Naive thymus-derived CD4-positive, alpha-beta T cell (primary cell): ENCODE data around the gene NKAIN2. TPM values are rescaled to one million over a fixed set of nuclear protein-coding genes. Genes with fewer than 3 reads are reported as not detected.

ENCODE experiments used
- ATAC-seq: fragments of 150-1000 bp; cut with Tn5 transposase; 2 replicates; pipeline ENCODE4 v1.10.0; 2021; ENCODE audit warnings: mild to moderate bottlenecking, moderate library complexity
- CTCF ChIA-PET: fragments of 350-600 bp; sonication (Branson Sonifier 250); formaldehyde crosslinking; loops from one replicate; lab custom pipeline; 2021; ENCODE audit warnings: antibody characterized with exemption; lab: Charles Lee
- POLR2A ChIA-PET: fragments of 350-600 bp; sonication (Branson Sonifier 250); formaldehyde crosslinking; loops from one replicate; lab custom pipeline; 2021; ENCODE audit warnings: antibody characterized with exemption, inconsistent platforms; lab: Charles Lee
- DNase-seq, 9 donors: peaks; one replicate each; pipeline versions ENCODE4 v3.0.0 to v3.0.0-alpha.2; 2020 to 2022; ENCODE audit warnings: mixed read lengths in 1 of 9
- H3K27ac ChIP-seq: one replicate; pipeline ENCODE4 v1.7.0; 2013; ENCODE audit warnings: mild to moderate bottlenecking, low read depth, low read length, moderate library complexity
- H3K27me3 ChIP-seq, 2 donors: one replicate each; pipeline ENCODE4 v1.7.0; 2013; ENCODE audit warnings: low read length in 2 of 2, mild to moderate bottlenecking in 2 of 2, moderate library complexity in 2 of 2; ENCODE audit not compliant: control insufficient read depth in 2 of 2, insufficient read depth in 2 of 2
- H3K36me3 ChIP-seq, 3 experiments: 1 replicate in 2 of 3; 2 replicates in 1 of 3; pipeline ENCODE4 v1.7.0; 2013; ENCODE audit warnings: low read length in 3 of 3, mild to moderate bottlenecking in 3 of 3, moderate library complexity in 1 of 3; ENCODE audit not compliant: insufficient read depth in 3 of 3, control insufficient read depth in 2 of 3
- H3K4me1 ChIP-seq, 2 donors: one replicate each; pipeline ENCODE4 v1.7.0; 2013; ENCODE audit warnings: low read length in 2 of 2, mild to moderate bottlenecking in 2 of 2, moderate library complexity in 1 of 2; ENCODE audit not compliant: control insufficient read depth in 2 of 2, insufficient read depth in 2 of 2
- H3K4me3 ChIP-seq: 2 replicates; pipeline ENCODE4 v1.7.0; 2013; ENCODE audit warnings: mild to moderate bottlenecking, low read length
- H3K9me3 ChIP-seq, 3 experiments: 1 replicate in 2 of 3; 2 replicates in 1 of 3; pipeline ENCODE4 v1.7.0; 2013; ENCODE audit warnings: low read length in 3 of 3; ENCODE audit not compliant: control insufficient read depth in 2 of 3
- H3K27ac Mint-ChIP-seq, 9 donors: one replicate each; pipeline ENCODE4 v1.8.0; 2020 to 2022; ENCODE audit warnings: mixed read lengths in 9 of 9, mild to moderate bottlenecking in 8 of 9, moderate library complexity in 5 of 9, inconsistent platforms in 2 of 9
- H3K27me3 Mint-ChIP-seq, 5 donors: one replicate each; pipeline ENCODE4 v1.8.0; 2021 to 2022; ENCODE audit warnings: mixed read lengths in 5 of 5, mild to moderate bottlenecking in 1 of 5
- H3K36me3 Mint-ChIP-seq, 5 donors: one replicate each; pipeline ENCODE4 v1.8.0; 2020 to 2022; ENCODE audit warnings: mixed read lengths in 5 of 5, mild to moderate bottlenecking in 3 of 5, inconsistent platforms in 1 of 5
- H3K4me1 Mint-ChIP-seq, 7 donors: one replicate each; pipeline ENCODE4 v1.8.0; 2020 to 2022; ENCODE audit warnings: mixed read lengths in 7 of 7, mild to moderate bottlenecking in 3 of 7, inconsistent platforms in 1 of 7
- H3K4me3 Mint-ChIP-seq, 10 donors: one replicate each; pipeline ENCODE4 v1.8.0; 2020 to 2022; ENCODE audit warnings: mild to moderate bottlenecking in 10 of 10, mixed read lengths in 10 of 10, moderate library complexity in 6 of 10, inconsistent platforms in 2 of 10
- H3K9me3 Mint-ChIP-seq, 11 donors: one replicate each; pipeline ENCODE4 v1.8.0; 2020 to 2022; ENCODE audit warnings: mixed read lengths in 11 of 11, mild to moderate bottlenecking in 4 of 11, inconsistent platforms in 1 of 11, moderate library complexity in 1 of 11
- intact Hi-C, 2 donors: fragments of 100-400 bp; cut with micrococcal nuclease; formaldehyde crosslinking; loops; one replicate each; pipeline ENCODE4 v1.15.1; 2023
- polyA plus RNA-seq, 2 donors: library from polyadenylated mRNA; unstranded; fragments of 300-500 nt; fragmentation: Illumina TruSeq; gene quantifications; one replicate each; pipeline ENCODE4 v1.2.3, GENCODE V29; 2021
- total RNA-seq, 6 experiments: library from RNA in 5 of 6; stranded (reverse) in 5 of 6; gene quantifications; 1 replicate in 5 of 6; 2 replicates in 1 of 6; pipeline ENCODE4 v1.2.3 and lab custom pipeline; 2021 to 2026

Gene NKAIN2
- total and polyA plus RNA-seq, 7 experiments from 2014 or later = 0.21 to 2.9 TPM; not detected in 5

GRCh38 chr6:124203812-124204167 lies 400.1 kb downstream of the NKAIN2 start:
- H3K4me3 ChIP-seq = no peak overlapping the region
- intact Hi-C loops = no loop called here
- no peak for DNase-seq
- H3K4me1 ChIP-seq = no peaks in the 10 kb centered on the region
- Mint-ChIP-seq H3K36me3 (no peaks in the 10 kb centered on the region), H3K4me3 (no peak overlapping the region), H3K4me1 (no peaks in the 10 kb centered on the region), H3K27me3 (no peaks in the 10 kb centered on the region), H3K27ac (no peak overlapping the region), H3K9me3 (peaks cover 0 to 3% (median 0%) of the 10 kb centered on the region in 11 donors)
- no peak overlapping the region for H3K27ac ChIP-seq
- ATAC-seq = no peak
- no peaks in the 10 kb centered on the region for H3K36me3 ChIP-seq
- no peaks in the 10 kb centered on the region for H3K9me3 ChIP-seq
- H3K27me3 ChIP-seq = no peaks in the 10 kb centered on the region
- POLR2A ChIA-PET = no interaction called here
- CTCF ChIA-PET = no interaction called here

GRCh38 chr6:124205921-124206320 lies 402.3 kb downstream of the NKAIN2 start:
- no peaks in the 10 kb centered on the region for H3K36me3 ChIP-seq
- no peaks in the 10 kb centered on the region for H3K9me3 ChIP-seq
- Mint-ChIP-seq H3K9me3 (peaks cover 0 to 7% (median 0%) of the 10 kb centered on the region in 11 donors), H3K27me3 (no peaks in the 10 kb centered on the region), H3K27ac (no peak overlapping the region), H3K4me1 (no peaks in the 10 kb centered on the region), H3K36me3 (no peaks in the 10 kb centered on the region), H3K4me3 (no peak overlapping the region)
- intact Hi-C loops = no loop called here
- no peak overlapping the region for H3K4me3 ChIP-seq
- H3K27ac ChIP-seq = no peak overlapping the region
- CTCF ChIA-PET = no interaction called here
- ATAC-seq (no peak), DNase-seq (no peak)
- no peaks in the 10 kb centered on the region for H3K4me1 ChIP-seq
- POLR2A ChIA-PET = no interaction called here
- H3K27me3 ChIP-seq = no peaks in the 10 kb centered on the region

- Mint-ChIP-seq H3K9me3 (peaks cover 2 to 25% (median 7%) of the 10 kb centered on the region in 11 donors), H3K4me1 (peaks cover 0 to 2% (median 0%) of the 10 kb centered on the region in 7 donors), H3K27ac (no peak overlapping the region), H3K27me3 (no peaks in the 10 kb centered on the region), H3K36me3 (peaks cover 0 to 4% (median 0%) of the 10 kb centered on the region in 5 donors), H3K4me3 (no peak overlapping the region)
- Histone ChIP-seq H3K36me3 (no peaks in the 10 kb centered on the region), H3K27me3 (no peaks in the 10 kb centered on the region), H3K9me3 (no peaks in the 10 kb centered on the region), H3K27ac (no peak overlapping the region), H3K4me1 (no peaks in the 10 kb centered on the region), H3K4me3 (no peak overlapping the region)
- no peak for ATAC-seq
- ChIA-PET POLR2A (no interaction called here), CTCF (no interaction called here)
- intact Hi-C loops = no loop called here
- DNase-seq = no peak
These were observed 420.1 kb downstream of the NKAIN2 start for GRCh38 chr6:124223611-124224345.

- H3K27ac Mint-ChIP-seq = no peak overlapping the region
- peaks cover 0 to 32% (median 9%) of the 10 kb centered on the region in 11 donors for H3K9me3 Mint-ChIP-seq
- DNase-seq (no peak), ATAC-seq (no peak)
- H3K36me3 ChIP-seq = no peaks in the 10 kb centered on the region
- POLR2A ChIA-PET = no interaction called here
- CTCF ChIA-PET = no interaction called here
- no peaks in the 10 kb centered on the region for H3K27me3 Mint-ChIP-seq
- peaks cover 0 to 2% (median 0%) of the 10 kb centered on the region in 7 donors for H3K4me1 Mint-ChIP-seq
- no peaks in the 10 kb centered on the region for H3K4me1 ChIP-seq
- peaks cover 0 to 8% (median 0%) of the 10 kb centered on the region in 5 donors for H3K36me3 Mint-ChIP-seq
- H3K4me3 Mint-ChIP-seq = no peak overlapping the region
- no peak overlapping the region for H3K4me3 ChIP-seq
- intact Hi-C loops = no loop called here
- no peak overlapping the region for H3K27ac ChIP-seq
- H3K27me3 ChIP-seq = no peaks in the 10 kb centered on the region
- no peaks in the 10 kb centered on the region for H3K9me3 ChIP-seq
These were observed 422.7 kb downstream of the NKAIN2 start for GRCh38 chr6:124226396-124226795.

- Mint-ChIP-seq H3K4me3 (no peak overlapping the region), H3K36me3 (peaks cover 0 to 4% (median 0%) of the 10 kb centered on the region in 5 donors), H3K27ac (peak overlapping the region in 1 of 9 donors; percentile 60), H3K27me3 (peaks cover 0 to 3% (median 0%) of the 10 kb centered on the region in 5 donors), H3K9me3 (peaks cover 0 to 24% (median 7%) of the 10 kb centered on the region in 11 donors), H3K4me1 (no peaks in the 10 kb centered on the region)
- Histone ChIP-seq H3K4me3 (no peak overlapping the region), H3K9me3 (no peaks in the 10 kb centered on the region), H3K36me3 (no peaks in the 10 kb centered on the region), H3K27me3 (no peaks in the 10 kb centered on the region), H3K4me1 (no peaks in the 10 kb centered on the region), H3K27ac (no peak overlapping the region)
- ChIA-PET CTCF (no interaction called here), POLR2A (no interaction called here)
- DNase-seq (no peak), ATAC-seq (no peak)
- intact Hi-C loops = no loop called here
These were observed 429.6 kb downstream of the NKAIN2 start for GRCh38 chr6:124233221-124233620.

- H3K4me3 Mint-ChIP-seq = no peak overlapping the region
- no peaks in the 10 kb centered on the region for H3K4me1 ChIP-seq
- H3K27ac ChIP-seq = no peak overlapping the region
- no peak for ATAC-seq
- H3K9me3 Mint-ChIP-seq = peaks cover 0 to 14% (median 5%) of the 10 kb centered on the region in 11 donors
- ChIA-PET CTCF (no interaction called here), POLR2A (no interaction called here)
- intact Hi-C loops = no loop called here
- no peaks in the 10 kb centered on the region for H3K4me1 Mint-ChIP-seq
- no peak overlapping the region for H3K27ac Mint-ChIP-seq
- no peaks in the 10 kb centered on the region for H3K36me3 ChIP-seq
- no peak for DNase-seq
- no peaks in the 10 kb centered on the region for H3K9me3 ChIP-seq
- peaks cover 0 to 3% (median 0%) of the 10 kb centered on the region in 5 donors for H3K27me3 Mint-ChIP-seq
- no peaks in the 10 kb centered on the region for H3K36me3 Mint-ChIP-seq
- H3K27me3 ChIP-seq = no peaks in the 10 kb centered on the region
- H3K4me3 ChIP-seq = no peak overlapping the region
These were observed 431.1 kb downstream of the NKAIN2 start for GRCh38 chr6:124234801-124235200.

GRCh38 chr6:124237911-124238310 lies 434.2 kb downstream of the NKAIN2 start:
- intact Hi-C loops = no loop called here
- no peaks in the 10 kb centered on the region for H3K9me3 ChIP-seq
- H3K27ac ChIP-seq = no peak overlapping the region
- H3K27me3 ChIP-seq = no peaks in the 10 kb centered on the region
- Mint-ChIP-seq H3K4me1 (no peaks in the 10 kb centered on the region), H3K36me3 (no peaks in the 10 kb centered on the region), H3K4me3 (no peak overlapping the region), H3K27ac (no peak overlapping the region), H3K9me3 (peaks cover 0 to 13% (median 5%) of the 10 kb centered on the region in 11 donors), H3K27me3 (no peaks in the 10 kb centered on the region)
- ChIA-PET CTCF (no interaction called here), POLR2A (no interaction called here)
- H3K4me1 ChIP-seq = no peaks in the 10 kb centered on the region
- no peak for DNase-seq
- no peak overlapping the region for H3K4me3 ChIP-seq
- ATAC-seq = no peak
- H3K36me3 ChIP-seq = no peaks in the 10 kb centered on the region
